GM18867 (cell line): ENCODE data around the gene OCLN.
"Not testable (repeated sequence)": the region's sequence is repeated elsewhere in the genome, so short reads cannot be mapped to it uniquely, and the experiment has no call there.

ENCODE experiments used
- ATAC-seq: cut with Tn5 transposase; IDR thresholded peaks from one replicate; pipeline ENCODE4 v1.9.1; 2021; ENCODE audit warnings: mild to moderate bottlenecking, moderate library complexity; ENCODE audit not compliant: unreplicated experiment

The OCLN gene

DNA sequence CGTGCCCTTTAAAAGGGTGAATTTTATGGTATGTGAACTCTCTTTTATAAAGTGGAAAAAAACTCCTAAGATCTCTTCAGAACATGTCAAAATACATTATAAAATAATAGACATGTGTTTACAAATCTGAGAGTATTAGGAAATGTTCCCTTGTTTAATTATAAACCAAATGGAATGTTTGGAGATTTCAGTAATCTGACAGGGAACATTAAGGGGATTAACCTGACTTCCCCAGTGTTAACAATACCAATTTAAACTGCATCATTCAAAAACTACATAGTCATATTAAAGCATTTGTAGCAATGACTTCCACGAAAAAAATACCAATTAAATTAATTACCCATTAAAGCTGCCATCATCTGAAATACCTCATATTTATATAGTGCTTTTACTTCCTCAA is 1.6 kb upstream of the OCLN start:
- no peak for ATAC-seq

DNA sequence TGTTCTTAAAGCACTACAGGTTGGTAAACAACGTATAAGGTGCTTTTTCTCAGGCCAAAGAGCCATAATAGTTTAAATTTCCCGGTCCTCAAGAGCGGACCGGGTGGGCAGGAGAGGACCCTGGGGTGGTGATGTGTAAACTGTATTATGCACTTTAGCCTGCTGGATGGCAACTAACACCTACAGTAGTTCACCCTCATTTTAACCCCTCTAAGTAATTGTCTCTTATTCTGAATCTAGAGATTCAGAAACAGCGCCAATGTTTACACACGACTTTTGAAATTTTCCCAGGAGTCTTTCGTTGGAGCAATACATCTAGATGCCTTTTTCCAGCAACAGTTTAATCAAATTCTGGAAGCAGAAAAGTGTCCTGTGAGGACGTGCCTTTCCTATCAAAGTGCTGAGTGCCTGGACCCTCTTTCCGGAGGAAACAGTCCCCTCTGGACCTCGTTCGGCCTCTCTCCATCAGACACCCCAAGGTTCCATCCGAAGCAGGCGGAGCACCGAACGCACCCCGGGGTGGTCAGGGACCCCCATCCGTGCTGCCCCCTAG is 676 bp upstream of the OCLN start:
- ATAC-seq: no peak

DNA sequence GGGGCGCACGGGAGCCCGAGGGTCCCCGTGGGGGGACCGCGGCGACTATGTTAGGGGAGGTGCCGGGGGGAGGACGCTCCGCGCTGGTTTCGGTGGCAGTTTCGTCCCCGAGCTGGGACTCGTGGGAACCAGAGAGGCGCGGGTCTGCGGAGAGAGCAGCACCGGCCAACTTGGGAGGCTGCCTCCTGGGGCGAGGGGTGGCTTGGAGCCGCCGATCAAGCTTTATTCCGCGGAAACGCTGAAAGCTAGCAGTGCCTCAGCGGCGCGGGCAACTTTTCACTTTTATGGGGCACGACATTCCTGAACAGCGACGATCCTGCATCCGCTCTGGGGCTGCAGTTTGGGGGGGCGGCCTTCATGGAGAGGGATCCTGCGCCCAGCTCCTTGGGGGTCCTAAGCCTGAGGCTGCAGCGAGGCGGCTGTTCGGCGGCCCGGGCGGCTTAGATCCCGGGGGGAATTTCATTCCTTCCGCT is 369 bp downstream of the OCLN start:
- ATAC-seq: peak; percentile 50

DNA sequence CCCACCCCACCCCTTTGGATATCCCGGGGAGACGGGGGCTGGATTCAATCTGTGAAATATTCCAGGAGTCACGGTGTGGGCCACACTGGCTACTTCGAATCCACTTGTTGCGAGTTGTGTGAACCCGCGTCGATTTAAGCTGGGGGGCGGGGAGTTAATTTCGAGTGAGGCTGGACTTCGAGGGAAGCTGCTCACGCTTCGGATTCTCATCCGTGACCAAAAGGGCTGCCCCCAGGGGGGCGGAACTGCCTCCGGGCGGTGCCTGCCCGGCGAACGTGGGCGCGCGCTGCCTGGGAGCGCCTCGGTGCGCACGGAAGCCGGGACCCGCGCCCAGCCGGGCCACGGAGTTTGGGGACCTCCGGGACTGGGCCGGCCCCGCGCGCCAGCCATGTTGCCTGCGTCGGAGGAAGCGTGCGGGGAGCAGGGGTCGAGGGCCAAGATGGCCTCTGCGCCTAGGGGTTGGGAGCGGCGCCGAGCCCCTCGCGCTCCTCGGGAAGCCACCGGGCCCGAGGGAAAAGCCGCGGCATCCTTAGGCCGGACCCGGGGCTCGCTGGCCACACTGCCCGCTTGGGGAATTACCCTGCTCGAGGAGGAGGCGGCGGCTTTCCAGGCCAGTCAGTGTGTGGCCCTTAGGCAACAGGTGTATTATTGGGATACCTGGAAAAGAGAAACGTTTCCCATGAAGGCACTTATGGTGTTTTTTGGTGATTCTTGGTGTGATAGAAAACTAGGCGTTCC is 975 bp downstream of the OCLN start:
- ATAC-seq: no peak

DNA sequence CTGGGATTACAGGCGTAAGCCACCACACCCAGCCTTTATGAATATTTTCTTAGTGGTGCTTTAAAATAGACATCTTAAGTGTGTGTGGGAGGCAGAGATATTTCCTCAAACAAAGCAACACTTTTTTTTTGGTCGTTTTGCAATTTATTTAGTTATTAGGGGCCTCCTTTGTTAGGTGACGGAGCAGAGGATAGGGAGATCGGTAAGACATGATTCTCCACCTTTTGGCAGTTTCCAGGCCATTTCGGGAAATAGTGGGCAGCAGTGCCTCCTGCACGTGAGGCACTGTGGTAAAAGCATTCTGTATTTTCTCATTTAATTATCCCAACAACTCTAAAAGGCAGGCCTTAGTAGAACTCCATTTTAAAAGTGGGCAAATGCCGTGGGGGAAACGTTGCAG is 1.9 kb downstream of the OCLN start:
- no peak for ATAC-seq

DNA sequence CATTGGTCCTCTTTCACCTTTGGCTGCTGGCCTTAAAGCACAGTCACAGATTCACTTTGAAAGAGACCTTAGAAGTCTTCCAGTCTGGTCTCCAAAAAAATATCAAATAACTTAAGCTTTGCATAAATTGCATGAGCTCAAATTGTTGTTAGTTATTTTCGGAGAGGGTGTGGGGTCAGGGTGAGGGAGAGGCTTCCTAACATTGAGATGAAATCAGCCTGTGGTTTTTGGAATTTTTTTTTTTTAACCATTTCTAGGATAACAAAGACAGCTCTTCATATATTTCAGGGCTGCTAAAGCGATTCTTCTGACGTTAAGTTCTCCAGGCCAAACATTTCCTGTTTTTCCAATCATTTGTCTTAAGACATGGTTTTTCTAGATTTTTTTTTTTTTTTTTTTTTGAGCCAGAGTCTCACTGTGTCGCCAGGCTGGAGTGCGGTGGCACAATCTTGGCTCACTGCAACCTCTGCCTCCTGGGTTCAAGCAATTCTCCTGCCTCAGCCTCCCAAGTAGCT is 4.5 kb downstream of the OCLN start:
- ATAC-seq: no peak

DNA sequence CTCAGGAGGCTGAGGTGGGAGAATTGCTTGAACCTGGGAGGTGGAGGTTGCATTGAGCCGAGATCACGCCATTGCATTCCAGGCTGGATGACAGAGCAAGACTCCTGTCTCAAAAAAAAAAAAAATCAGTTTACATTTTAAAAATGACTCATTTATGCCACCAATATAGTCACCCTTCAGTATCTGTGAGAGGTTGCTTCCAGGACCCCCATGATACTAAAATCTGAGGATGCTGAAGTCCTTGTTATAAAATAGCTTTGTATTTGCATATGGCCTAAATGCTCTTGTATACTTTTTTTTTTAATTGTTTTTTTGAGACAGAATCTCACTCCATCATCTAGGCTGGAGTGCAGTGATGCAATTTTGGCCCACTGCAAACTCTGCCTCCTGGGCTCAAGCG is 5.8 kb downstream of the OCLN start:
- no peak for ATAC-seq

DNA sequence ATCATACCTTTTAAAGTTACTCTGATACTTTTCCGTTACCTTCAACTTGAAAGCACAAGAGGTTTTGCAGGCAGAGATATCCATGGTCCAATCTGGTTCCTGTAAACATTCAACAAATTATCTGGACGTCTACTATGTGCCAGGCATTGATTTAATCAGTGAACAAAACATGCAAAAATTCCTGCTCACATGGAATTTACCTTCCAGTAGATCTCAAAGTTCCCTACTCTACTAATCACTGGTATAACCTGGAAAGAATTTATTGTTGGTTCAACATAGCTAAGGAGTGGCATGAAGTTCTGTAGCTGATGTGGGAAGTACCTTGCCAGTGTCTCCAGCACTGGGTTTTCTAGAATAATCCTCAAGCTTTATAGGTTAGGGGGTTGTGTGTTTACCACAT is 9.8 kb downstream of the OCLN start:
- ATAC-seq: no peak

DNA sequence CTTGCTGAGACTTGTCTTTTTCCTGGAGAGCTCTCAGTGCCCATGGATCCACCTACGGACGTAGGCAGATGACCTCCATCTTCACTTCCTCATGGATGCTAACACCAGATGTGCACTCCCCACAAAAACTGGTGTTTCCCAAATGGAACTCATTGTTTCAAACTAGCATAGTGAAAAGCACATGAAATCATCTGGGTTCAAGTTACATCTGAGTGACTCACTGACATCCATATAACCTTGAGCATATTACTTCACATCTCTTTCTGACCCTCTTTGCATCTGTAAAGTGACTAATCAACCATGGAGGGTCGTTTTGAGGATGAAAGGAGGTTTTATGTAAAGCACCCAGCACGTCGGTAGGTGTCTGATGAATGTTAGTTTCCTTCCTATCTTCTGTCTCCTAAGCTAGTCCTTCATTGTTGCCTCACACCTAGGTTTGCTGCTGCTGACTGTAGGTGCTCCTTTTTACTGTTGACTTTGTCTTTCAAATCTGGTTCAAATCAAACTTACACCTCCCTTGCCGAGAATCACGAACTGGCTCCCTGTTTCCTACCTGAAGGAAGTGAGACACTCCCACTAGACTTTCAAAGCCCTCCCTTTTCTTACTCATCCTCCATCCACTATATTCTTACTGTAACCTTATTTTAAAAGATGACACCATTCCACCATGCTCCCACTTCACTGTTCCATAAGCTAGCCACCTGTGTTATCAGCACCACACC is 10.3 kb downstream of the OCLN start:
- no peak for ATAC-seq

DNA sequence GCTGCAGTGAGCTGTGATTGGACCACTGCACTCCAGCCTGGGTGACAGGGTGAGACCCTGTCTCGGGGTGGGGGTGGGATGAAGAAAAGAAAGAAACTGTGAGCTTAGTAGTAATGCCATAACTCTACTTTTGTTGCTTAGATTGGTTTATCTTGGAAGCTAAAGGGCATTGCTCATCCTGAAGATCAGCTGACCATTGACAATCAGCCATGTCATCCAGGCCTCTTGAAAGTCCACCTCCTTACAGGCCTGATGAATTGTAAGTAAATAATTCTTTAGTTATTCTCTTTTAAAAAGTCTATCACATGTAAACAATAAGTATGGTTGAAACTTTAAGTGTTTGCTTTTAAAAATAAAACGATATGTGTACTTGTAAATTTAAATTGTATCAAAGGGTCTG is 11.4 kb downstream of the OCLN start:
- ATAC-seq: no peak

DNA sequence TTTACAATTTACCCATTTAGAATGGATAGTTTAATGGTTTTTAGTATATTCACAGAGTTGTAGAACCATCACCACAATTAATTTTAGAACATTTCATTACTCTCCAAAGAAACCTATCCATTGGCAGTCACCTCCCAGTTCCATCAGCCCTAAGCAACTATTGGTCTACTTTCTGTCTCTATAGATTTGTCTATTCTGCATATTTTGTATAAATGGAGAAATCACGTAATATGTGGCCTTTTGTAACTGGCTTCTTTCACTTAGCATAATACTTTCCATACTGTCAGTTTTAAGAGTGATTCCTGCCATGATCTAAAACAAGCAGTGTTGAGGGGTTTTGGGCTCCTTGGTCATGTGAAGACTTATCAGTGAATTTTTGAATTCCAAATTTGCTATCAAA is 12.7 kb downstream of the OCLN start:
- ATAC-seq: no peak

DNA sequence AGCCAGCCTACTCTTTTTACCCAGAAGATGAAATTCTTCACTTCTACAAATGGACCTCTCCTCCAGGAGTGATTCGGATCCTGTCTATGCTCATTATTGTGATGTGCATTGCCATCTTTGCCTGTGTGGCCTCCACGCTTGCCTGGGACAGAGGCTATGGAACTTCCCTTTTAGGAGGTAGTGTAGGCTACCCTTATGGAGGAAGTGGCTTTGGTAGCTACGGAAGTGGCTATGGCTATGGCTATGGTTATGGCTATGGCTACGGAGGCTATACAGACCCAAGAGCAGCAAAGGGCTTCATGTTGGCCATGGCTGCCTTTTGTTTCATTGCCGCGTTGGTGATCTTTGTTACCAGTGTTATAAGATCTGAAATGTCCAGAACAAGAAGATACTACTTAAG is 16.6 kb downstream of the OCLN start:
- peak; percentile 40 for ATAC-seq

DNA sequence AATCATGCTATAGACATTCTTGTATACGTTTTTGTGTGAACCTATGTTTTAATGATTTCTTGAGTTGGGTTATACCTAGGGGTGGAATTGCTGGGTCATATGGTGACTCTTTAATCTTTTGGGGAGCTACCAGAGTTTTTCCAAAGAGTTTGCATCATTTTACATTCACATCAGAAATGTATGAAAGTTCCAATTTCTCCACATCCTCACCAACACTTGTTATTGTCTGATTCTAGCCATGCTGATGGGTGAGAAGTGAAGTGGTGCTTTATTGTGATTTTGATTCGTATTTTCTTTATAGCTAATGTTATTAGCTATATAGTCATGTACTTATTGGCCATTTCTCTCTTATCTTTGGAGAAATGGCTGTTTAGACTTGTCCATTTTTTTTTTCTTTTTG is 18.1 kb downstream of the OCLN start:
- no peak for ATAC-seq

DNA sequence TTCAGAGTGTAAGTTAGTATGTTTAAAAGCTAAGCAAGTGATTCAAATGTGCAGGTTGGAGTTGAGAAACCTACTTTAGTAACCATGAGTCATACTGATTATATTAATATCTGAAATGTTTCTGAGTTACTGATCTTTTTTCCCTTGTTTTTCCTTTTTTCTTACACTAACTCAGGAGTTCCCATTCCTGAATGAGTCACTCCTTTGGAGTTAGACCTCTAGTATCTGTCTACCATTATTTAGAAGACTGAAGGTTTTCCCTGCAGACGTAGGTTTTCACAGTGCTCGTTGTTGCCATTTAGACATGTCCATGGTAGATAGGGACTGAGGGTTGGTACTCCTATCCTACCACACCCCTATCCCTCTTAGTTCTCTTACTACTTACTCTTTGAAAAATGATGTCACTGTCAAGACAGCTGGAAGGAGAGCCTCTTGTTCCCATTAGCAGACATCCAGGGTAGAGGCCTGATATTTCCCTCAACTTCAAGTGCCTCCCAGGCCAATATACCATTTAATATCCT is 20.2 kb downstream of the OCLN start:
- ATAC-seq: no peak

DNA sequence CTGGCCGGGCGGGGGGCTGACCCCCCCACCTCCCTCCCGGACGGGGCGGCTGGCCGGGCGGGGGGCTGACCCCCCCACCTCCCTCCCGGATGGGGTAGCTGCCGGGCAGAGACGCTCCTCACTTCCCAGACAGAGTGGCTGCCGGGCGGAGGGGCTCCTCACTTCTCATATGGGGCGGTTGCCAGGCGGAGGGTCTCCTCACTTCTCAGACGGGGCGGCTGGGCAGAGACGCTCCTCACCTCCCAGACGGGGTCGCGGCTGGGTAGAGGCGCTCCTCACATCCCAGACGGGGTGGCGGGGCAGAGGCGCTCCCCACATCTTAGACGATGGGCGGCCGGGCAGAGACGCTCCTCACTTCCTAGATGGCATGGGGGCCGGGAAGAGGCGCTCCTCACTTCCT is 23.0 kb downstream of the OCLN start:
- ATAC-seq: not testable (repeated sequence)

DNA sequence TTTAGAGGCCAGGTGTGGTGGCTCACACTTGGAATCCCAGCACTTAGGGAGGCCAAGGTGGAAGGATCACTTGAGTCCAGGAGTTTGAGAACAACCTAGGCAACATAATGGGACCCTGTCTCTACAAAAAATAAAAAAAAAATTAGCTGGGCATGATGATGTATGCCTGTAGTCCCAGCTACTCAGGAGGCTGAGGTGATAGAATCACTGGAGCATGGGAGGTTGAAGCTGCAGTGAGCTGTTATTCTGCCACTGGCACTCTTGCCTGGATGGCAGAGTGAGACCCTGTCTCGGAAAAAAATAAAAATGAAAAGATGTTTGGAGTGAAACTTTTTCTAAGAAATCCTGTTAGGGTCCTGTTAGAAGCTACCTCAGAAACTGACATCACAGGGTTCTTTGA is 24.2 kb downstream of the OCLN start:
- ATAC-seq: no peak

DNA sequence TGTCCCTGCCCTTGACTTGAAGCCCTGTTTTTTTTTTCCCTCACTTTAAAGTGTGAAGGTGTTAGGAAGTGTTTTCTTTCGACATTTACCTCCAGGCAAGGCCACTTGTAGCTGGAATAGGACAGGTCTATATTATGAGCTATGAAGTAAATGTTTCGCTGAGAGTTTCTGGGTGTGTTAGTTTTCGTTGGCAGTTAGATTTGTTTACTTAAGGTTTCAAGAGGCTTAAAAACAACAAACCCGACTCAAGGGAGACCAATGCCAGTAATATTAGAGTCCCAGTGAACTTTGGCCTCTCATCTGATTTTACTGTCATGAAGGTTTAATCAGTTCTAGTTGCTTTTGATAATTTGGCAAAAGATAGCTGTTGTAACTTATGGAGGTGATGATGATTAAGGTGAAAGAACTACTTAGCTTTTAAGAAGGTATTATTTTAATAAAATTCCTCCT is 25.2 kb downstream of the OCLN start:
- no peak for ATAC-seq

DNA sequence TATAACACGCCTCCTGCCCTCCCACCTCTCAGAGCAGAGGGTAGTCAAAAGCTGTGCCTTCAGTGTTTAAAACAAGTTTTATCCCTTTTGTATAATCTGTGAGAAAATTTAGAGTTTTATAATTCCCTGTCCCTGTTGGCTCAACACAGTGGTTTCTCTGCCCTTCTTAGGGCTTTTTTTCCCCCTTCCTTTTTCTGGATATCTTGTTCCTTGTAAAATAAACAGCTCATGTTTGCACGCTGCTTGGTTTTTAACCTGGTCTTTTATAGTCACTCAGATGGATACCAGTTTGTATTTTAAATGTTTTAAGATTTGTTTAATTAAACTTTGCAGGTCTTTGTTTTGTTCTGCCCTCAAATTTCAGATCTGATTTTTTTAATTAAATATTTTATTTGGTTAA is 26.7 kb downstream of the OCLN start:
- no peak for ATAC-seq

DNA sequence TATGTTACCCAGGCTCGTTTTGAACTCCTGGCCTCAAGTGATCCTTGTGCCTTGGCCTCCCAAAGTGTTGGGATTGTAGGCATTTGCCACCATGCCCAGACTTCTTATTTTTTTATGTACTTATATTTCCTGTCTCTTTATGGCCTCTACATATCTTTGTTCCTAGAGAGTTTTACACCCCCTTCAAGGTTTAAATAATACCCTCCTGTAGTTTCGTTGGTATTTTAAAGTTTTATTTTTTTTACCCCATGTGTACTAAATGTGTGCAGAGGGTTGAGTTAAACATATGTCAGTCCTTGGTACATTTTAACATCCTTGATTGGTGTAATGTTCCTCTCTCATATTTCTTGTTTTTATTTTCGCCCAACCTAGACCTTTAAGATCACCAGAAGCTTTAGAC is 29.4 kb downstream of the OCLN start:
- no peak for ATAC-seq

DNA sequence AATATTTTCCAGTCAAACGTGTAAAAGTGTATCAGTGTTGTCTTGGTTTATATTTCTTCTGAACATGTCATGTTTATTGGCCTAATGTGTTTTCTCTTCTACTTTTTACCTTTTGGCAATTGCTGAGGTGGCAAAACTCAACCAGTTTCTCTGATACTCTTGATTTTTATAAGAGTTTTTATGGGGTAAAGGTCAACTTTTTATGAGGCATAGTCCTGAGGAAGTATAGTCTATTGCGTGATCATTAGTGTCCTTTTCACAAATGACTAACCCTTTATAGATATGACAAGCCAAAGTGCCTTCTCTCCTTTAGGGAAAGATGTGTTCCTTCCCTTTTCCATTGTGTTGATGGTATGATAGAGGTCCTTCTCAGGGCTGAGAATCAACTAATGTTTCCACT is 32.9 kb downstream of the OCLN start:
- ATAC-seq: no peak

DNA sequence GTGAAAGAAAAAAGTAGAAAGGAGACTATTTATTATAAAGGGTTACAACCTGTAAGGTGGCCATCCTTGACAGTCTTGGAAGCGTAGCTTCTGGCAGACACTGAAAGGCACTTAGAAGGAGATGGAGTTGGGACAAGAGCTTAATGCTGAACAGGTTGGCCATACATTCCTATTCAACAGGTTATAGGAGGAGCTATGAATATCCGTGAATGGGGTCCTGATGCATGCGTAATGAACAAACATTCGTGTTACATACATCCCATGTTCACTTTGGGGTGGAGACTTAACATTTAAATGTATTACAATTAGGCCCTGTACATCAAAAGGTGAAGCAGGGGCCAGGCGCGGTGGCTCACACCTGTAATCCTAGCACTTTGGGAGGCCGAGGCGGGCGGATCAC is 34.1 kb downstream of the OCLN start:
- no peak for ATAC-seq
